GM21447 (cell line): Measurements from ENCODE around the gene DHRS3.

Experiments
- ATAC-seq: cut with Tn5 transposase; IDR thresholded peaks from one replicate; pipeline ENCODE4 v1.9.1; 2021; ENCODE audit not compliant: unreplicated experiment

The DHRS3 gene

GRCh38 chr1:12554521-12555305 lies 63.3 kb downstream of the DHRS3 start:
- ATAC-seq = no peak

- no peak for ATAC-seq
Measured at GRCh38 chr1:12553963-12554362, 64.0 kb downstream of the DHRS3 start.

- ATAC-seq = no peak
Measured at GRCh38 chr1:12552951-12553921, 64.8 kb downstream of the DHRS3 start.

GRCh38 chr1:12552111-12552888 lies 65.7 kb downstream of the DHRS3 start:
- ATAC-seq = no peak

- ATAC-seq = no peak
Measured at GRCh38 chr1:12551584-12551983, 66.4 kb downstream of the DHRS3 start.

GRCh38 chr1:12549460-12550349 lies 68.3 kb downstream of the DHRS3 start:
- no peak for ATAC-seq

GRCh38 chr1:12548973-12549459 lies 69.0 kb downstream of the DHRS3 start:
- ATAC-seq = no peak

- ATAC-seq = no peak
Measured at GRCh38 chr1:12548279-12548972, 69.6 kb downstream of the DHRS3 start.

GRCh38 chr1:12547586-12548225 lies 70.3 kb downstream of the DHRS3 start:
- no peak for ATAC-seq

- no peak for ATAC-seq
Measured at GRCh38 chr1:12546771-12547585, 71.0 kb downstream of the DHRS3 start.

- ATAC-seq = no peak
Measured at GRCh38 chr1:12544992-12545391, 73.0 kb downstream of the DHRS3 start.

GRCh38 chr1:12544357-12544756 lies 73.7 kb downstream of the DHRS3 start:
- no peak for ATAC-seq

- ATAC-seq = no peak
Measured at GRCh38 chr1:12543740-12544154, 74.3 kb downstream of the DHRS3 start.

- ATAC-seq = no peak
Measured at GRCh38 chr1:12542616-12543592, 75.1 kb downstream of the DHRS3 start.

GRCh38 chr1:12542138-12542465 lies 75.9 kb downstream of the DHRS3 start:
- no peak for ATAC-seq

GRCh38 chr1:12541274-12542137 lies 76.5 kb downstream of the DHRS3 start:
- ATAC-seq = no peak
